ENCODE measurements around the gene MAST2. TPM values are rescaled to one million over a fixed set of nuclear protein-coding genes. Genes with fewer than 3 reads are reported as not detected.

Gene MAST2
- total RNA-seq, 1 donor from 2014 or later, result 33.4 TPM

- Mint-ChIP-seq H3K4me3 (ENCODE audit: low read depth) (no peak overlapping the region), H3K27ac (no peak overlapping the region), H3K36me3 (ENCODE audit: low read depth) (peaks cover 2% of the 10 kb centered on the region), H3K9me3 (no peaks in the 10 kb centered on the region), H3K4me1 (ENCODE audit: low read depth) (no peaks in the 10 kb centered on the region), H3K27me3 (ENCODE audit: low read depth) (no peaks in the 10 kb centered on the region)
- intact Hi-C loops (cut with micrococcal nuclease), result no loop called here
- DNase-seq (ENCODE audit: low spot score), result no peak
Measured at GRCh38 chr1:45999507-45999906, 196.1 kb downstream of the MAST2 start.

GRCh38 chr1:46001081-46001785, 197.8 kb downstream of the MAST2 start:
- intact Hi-C loops (cut with micrococcal nuclease), result no loop called here
- Mint-ChIP-seq H3K4me3 (ENCODE audit: low read depth) (no peak overlapping the region), H3K36me3 (ENCODE audit: low read depth) (peaks cover 5% of the 10 kb centered on the region), H3K27me3 (ENCODE audit: low read depth) (no peaks in the 10 kb centered on the region), H3K4me1 (ENCODE audit: low read depth) (no peaks in the 10 kb centered on the region), H3K9me3 (no peaks in the 10 kb centered on the region), H3K27ac (no peak overlapping the region)
- no peak for DNase-seq (ENCODE audit: low spot score)

- Mint-ChIP-seq H3K4me3 (ENCODE audit: low read depth) (no peak overlapping the region), H3K9me3 (no peaks in the 10 kb centered on the region), H3K27ac (no peak overlapping the region), H3K27me3 (ENCODE audit: low read depth) (no peaks in the 10 kb centered on the region), H3K36me3 (ENCODE audit: low read depth) (peaks cover 16% of the 10 kb centered on the region), H3K4me1 (ENCODE audit: low read depth) (no peaks in the 10 kb centered on the region)
- DNase-seq (ENCODE audit: low spot score), result no peak
- intact Hi-C loops (cut with micrococcal nuclease), result no loop called here
Measured at GRCh38 chr1:46002551-46003150, 199.2 kb downstream of the MAST2 start.

GRCh38 chr1:46003315-46003714, 199.9 kb downstream of the MAST2 start:
- no peaks in the 10 kb centered on the region for H3K4me1 Mint-ChIP-seq (ENCODE audit: low read depth)
- no peak overlapping the region for H3K4me3 Mint-ChIP-seq (ENCODE audit: low read depth)

GRCh38 chr1:46004492-46004891, 201.1 kb downstream of the MAST2 start:
- intact Hi-C loops (cut with micrococcal nuclease), result no loop called here

More at GRCh38 chr1:46003315-46003714, 199.9 kb downstream of the MAST2 start:
- no peak for DNase-seq (ENCODE audit: low spot score)
- intact Hi-C loops (cut with micrococcal nuclease), result no loop called here
- H3K9me3 Mint-ChIP-seq, result no peaks in the 10 kb centered on the region
- no peaks in the 10 kb centered on the region for H3K27me3 Mint-ChIP-seq (ENCODE audit: low read depth)
- peaks cover 18% of the 10 kb centered on the region for H3K36me3 Mint-ChIP-seq (ENCODE audit: low read depth)
- no peak overlapping the region for H3K27ac Mint-ChIP-seq

GRCh38 chr1:46005594-46005993, 202.2 kb downstream of the MAST2 start:
- intact Hi-C loops (cut with micrococcal nuclease), result no loop called here
- DNase-seq (ENCODE audit: low spot score), result no peak
- Mint-ChIP-seq H3K9me3 (no peaks in the 10 kb centered on the region), H3K27me3 (ENCODE audit: low read depth) (no peaks in the 10 kb centered on the region), H3K27ac (no peak overlapping the region), H3K36me3 (ENCODE audit: low read depth) (peaks cover 34% of the 10 kb centered on the region), H3K4me3 (ENCODE audit: low read depth) (no peak overlapping the region), H3K4me1 (ENCODE audit: low read depth) (no peaks in the 10 kb centered on the region)

More at GRCh38 chr1:46004492-46004891, 201.1 kb downstream of the MAST2 start:
- Mint-ChIP-seq H3K4me3 (ENCODE audit: low read depth) (no peak overlapping the region), H3K27ac (no peak overlapping the region), H3K27me3 (ENCODE audit: low read depth) (no peaks in the 10 kb centered on the region), H3K9me3 (no peaks in the 10 kb centered on the region), H3K4me1 (ENCODE audit: low read depth) (no peaks in the 10 kb centered on the region), H3K36me3 (ENCODE audit: low read depth) (peaks cover 25% of the 10 kb centered on the region)
- no peak for DNase-seq (ENCODE audit: low spot score)

GRCh38 chr1:46008585-46008984, 205.2 kb downstream of the MAST2 start:
- Mint-ChIP-seq H3K27ac (no peak overlapping the region), H3K9me3 (no peaks in the 10 kb centered on the region), H3K4me1 (ENCODE audit: low read depth) (no peaks in the 10 kb centered on the region), H3K27me3 (ENCODE audit: low read depth) (no peaks in the 10 kb centered on the region), H3K4me3 (ENCODE audit: low read depth) (no peak overlapping the region), H3K36me3 (ENCODE audit: low read depth) (peaks cover 44% of the 10 kb centered on the region)
- no peak for DNase-seq (ENCODE audit: low spot score)
- intact Hi-C loops (cut with micrococcal nuclease), result no loop called here

- Mint-ChIP-seq H3K9me3 (no peaks in the 10 kb centered on the region), H3K4me1 (ENCODE audit: low read depth) (no peaks in the 10 kb centered on the region), H3K4me3 (ENCODE audit: low read depth) (no peak overlapping the region), H3K36me3 (ENCODE audit: low read depth) (peaks cover 46% of the 10 kb centered on the region), H3K27ac (no peak overlapping the region), H3K27me3 (ENCODE audit: low read depth) (no peaks in the 10 kb centered on the region)
- intact Hi-C loops (cut with micrococcal nuclease), result no loop called here
- DNase-seq (ENCODE audit: low spot score), result no peak
Measured at GRCh38 chr1:46010611-46011010, 207.2 kb downstream of the MAST2 start.

- Mint-ChIP-seq H3K27ac (no peak overlapping the region), H3K9me3 (no peaks in the 10 kb centered on the region), H3K27me3 (ENCODE audit: low read depth) (no peaks in the 10 kb centered on the region), H3K36me3 (ENCODE audit: low read depth) (peaks cover 43% of the 10 kb centered on the region), H3K4me3 (ENCODE audit: low read depth) (no peak overlapping the region), H3K4me1 (ENCODE audit: low read depth) (no peaks in the 10 kb centered on the region)
- intact Hi-C loops (cut with micrococcal nuclease), result no loop called here
- no peak for DNase-seq (ENCODE audit: low spot score)
Measured at GRCh38 chr1:46011121-46011695, 207.8 kb downstream of the MAST2 start.

- H3K36me3 Mint-ChIP-seq (ENCODE audit: low read depth), result peaks cover 35% of the 10 kb centered on the region
- no peaks in the 10 kb centered on the region for H3K27me3 Mint-ChIP-seq (ENCODE audit: low read depth)
- no peak overlapping the region for H3K4me3 Mint-ChIP-seq (ENCODE audit: low read depth)
- intact Hi-C loops (cut with micrococcal nuclease), result no loop called here
- H3K9me3 Mint-ChIP-seq, result no peaks in the 10 kb centered on the region
- no peak for DNase-seq (ENCODE audit: low spot score)
- H3K27ac Mint-ChIP-seq, result no peak overlapping the region
- H3K4me1 Mint-ChIP-seq (ENCODE audit: low read depth), result no peaks in the 10 kb centered on the region
Measured at GRCh38 chr1:46012236-46012635, 208.8 kb downstream of the MAST2 start.

- Mint-ChIP-seq H3K4me3 (ENCODE audit: low read depth) (no peak overlapping the region), H3K27ac (no peak overlapping the region), H3K4me1 (ENCODE audit: low read depth) (no peaks in the 10 kb centered on the region), H3K27me3 (ENCODE audit: low read depth) (no peaks in the 10 kb centered on the region), H3K9me3 (no peaks in the 10 kb centered on the region), H3K36me3 (ENCODE audit: low read depth) (peaks cover 27% of the 10 kb centered on the region)
- DNase-seq (ENCODE audit: low spot score), result no peak
- intact Hi-C loops (cut with micrococcal nuclease), result no loop called here
Measured at GRCh38 chr1:46013581-46013980, 210.2 kb downstream of the MAST2 start.

- no peak overlapping the region for H3K4me3 Mint-ChIP-seq (ENCODE audit: low read depth)
- intact Hi-C loops (cut with micrococcal nuclease), result no loop called here
- H3K27me3 Mint-ChIP-seq (ENCODE audit: low read depth), result no peaks in the 10 kb centered on the region
- peaks cover 8% of the 10 kb centered on the region for H3K36me3 Mint-ChIP-seq (ENCODE audit: low read depth)
- no peaks in the 10 kb centered on the region for H3K9me3 Mint-ChIP-seq
- no peak overlapping the region for H3K27ac Mint-ChIP-seq
- H3K4me1 Mint-ChIP-seq (ENCODE audit: low read depth), result no peaks in the 10 kb centered on the region
- no peak for DNase-seq (ENCODE audit: low spot score)
Measured at GRCh38 chr1:46017876-46018503, 214.6 kb downstream of the MAST2 start.

GRCh38 chr1:46019348-46019747, 215.9 kb downstream of the MAST2 start:
- Mint-ChIP-seq H3K9me3 (no peaks in the 10 kb centered on the region), H3K27ac (no peak overlapping the region), H3K4me1 (ENCODE audit: low read depth) (no peaks in the 10 kb centered on the region), H3K27me3 (ENCODE audit: low read depth) (no peaks in the 10 kb centered on the region), H3K4me3 (ENCODE audit: low read depth) (no peak overlapping the region), H3K36me3 (ENCODE audit: low read depth) (peaks cover 8% of the 10 kb centered on the region)
- no peak for DNase-seq (ENCODE audit: low spot score)
- intact Hi-C loops (cut with micrococcal nuclease), result no loop called here

All from activated T-helper 2 cell treated with anti-CD3 and anti-CD28 coated beads, Interferon-gamma antibody, Interleukin-2, Interleukin-4, amounts not matched to agents 10 μg/mL and 5 μg/mL and 100 μg/mL, durations not matched to agents 14 hours and 24 hours and 36 hours (primary cell).